ENCODE measurements around the gene CBX6. TPM values are rescaled to one million over a fixed set of nuclear protein-coding genes. Genes with fewer than 3 reads are reported as not detected.

Gene CBX6
- polyA plus RNA-seq, 4 donors: 35.9 to 59.2 (median 42.2) TPM

DNA sequence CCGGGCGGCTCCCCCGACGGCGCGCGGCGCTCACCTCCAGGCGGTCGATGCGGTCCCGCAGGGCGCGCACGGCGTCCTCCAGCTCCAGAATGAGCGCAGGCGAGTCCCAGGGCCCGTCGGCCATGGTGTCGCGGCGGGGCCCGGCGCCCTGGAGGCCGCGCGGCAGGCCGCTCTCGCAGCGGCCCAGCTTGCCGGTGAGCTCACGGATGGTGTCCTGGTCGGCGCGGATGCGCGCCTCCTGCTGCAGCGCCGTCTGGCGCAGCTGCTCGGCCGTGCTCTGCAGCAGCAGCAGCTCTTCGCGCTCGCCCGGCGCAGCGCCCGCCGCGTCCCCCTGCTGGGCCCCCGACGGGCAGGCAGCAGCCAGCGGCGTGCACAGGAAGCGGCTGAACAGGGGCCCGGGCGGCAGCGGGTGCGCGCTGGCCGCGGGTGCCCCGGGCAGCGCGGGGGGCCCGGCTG lies 28.8 kb downstream of the CBX6 start:
- peak; percentile 51 to 63 (median 58) for DNase-seq (ENCODE audit: low read depth in 4 of 4, low spot score in 3 of 4)

DNA sequence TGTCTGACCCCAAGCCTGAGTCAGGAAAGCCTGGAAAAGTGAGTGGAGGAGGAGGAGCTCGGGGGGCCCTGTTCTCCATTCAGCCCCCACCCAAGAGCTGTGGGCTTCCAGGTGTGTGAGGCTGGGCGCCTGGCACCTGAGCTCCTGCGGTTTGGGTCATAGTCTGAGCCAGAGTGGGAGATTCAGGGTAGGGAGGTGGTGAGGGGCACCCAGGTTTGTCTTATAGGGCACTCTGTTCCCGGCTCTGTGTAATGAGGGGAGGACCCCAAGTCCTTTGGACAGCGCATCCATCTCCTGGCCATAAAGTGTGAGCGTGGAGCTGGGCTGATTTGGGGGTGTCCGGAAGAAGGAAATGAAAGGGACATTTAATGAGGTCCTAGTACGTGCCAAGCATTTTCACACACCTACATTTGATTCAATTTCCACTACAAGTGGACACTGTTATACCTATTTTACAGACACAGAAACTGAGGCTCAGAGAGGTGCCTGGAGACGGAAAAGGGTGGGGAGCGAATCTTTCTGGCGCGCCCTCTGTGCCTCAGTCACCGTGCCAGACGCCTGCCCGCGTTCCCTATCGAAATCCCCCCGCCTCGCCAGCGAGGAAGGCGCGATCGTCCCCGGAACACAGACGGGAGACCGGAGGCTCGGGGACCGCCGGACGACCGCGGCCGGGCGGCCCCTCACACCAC lies 29.4 kb downstream of the CBX6 start:
- DNase-seq (ENCODE audit: low read depth in 4 of 4, low spot score in 3 of 4): no peak

DNA sequence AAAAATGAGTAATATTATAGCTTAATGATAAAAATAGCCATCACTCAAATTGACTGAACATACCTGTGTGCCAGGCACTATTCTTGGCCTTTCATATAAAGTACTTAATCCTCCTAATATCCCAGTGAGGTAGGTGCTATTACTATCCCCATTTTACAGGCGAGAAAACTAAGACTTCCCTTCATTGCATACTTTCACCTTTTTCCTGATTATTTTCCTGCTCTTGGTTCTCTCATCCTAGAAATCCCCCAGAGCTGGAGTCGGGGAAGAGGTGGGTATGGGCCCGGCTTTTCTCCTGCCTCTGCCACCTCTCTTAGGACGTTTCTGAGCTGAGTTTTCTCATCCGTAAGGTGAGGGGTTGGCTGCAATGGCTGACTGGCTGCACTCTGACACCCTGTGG lies 30.4 kb downstream of the CBX6 start:
- DNase-seq (ENCODE audit: low read depth in 4 of 4, low spot score in 3 of 4): no peak

DNA sequence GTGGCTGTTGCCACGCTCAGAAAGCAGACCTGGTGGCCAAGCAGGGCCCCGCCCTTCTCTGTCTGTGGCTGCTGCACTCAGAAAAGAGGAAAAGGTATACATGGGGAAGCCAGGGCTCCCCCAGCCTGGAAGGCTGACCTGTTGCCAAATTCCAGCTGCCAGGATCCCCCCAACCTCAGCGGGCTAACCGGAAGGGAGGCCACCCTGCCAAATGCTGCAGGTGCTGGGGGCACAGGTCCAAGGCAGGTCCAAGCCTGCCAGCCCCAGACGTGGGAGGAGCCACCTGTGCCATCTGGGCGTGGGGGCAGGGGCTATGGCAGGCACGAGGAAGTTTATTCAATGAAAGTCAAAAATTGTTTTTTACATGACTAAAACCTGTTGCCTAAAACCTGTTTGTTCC lies 30.8 kb downstream of the CBX6 start:
- no peak for DNase-seq (ENCODE audit: low read depth in 4 of 4, low spot score in 3 of 4)

DNA sequence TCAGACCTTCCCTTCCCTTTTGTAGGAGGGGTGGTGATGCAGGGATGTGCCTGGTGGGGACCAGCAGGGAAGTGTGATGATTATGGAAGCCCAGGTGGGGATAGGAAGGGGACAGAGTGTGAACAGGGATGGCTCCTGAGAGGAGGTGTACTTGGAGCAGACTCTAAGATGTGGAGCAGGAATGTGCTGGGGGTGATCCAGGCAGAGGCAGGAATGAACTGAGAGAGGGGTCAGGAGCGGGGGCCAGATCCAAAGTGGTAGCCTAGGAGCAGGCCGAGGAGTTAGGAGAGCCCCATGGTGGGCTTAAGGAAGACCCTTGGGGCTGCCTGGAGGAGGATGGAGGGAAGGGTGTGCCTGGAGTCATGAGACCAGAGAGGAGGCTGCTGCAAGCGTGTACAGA lies 31.9 kb downstream of the CBX6 start:
- no peak for DNase-seq (ENCODE audit: low read depth in 4 of 4, low spot score in 3 of 4)

DNA sequence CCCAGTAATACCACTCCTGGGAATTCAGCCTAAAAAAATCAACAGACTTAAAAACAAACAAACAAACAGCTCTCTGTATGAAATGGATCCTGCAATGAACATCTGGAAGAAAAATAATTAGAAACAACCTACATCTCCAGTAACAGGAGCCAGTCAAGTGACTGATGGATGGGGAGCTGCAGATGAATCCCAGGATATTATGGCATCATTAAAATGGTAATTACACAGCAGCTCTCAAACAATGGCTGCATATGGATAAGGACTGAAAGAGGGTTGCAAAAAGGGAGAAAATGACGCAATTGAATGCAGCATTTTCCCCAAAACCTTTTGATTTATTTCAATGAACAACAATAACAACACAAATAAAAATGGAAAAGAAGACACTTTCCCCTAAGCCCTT lies 32.3 kb downstream of the CBX6 start:
- DNase-seq (ENCODE audit: low read depth in 4 of 4, low spot score in 3 of 4): no peak

DNA sequence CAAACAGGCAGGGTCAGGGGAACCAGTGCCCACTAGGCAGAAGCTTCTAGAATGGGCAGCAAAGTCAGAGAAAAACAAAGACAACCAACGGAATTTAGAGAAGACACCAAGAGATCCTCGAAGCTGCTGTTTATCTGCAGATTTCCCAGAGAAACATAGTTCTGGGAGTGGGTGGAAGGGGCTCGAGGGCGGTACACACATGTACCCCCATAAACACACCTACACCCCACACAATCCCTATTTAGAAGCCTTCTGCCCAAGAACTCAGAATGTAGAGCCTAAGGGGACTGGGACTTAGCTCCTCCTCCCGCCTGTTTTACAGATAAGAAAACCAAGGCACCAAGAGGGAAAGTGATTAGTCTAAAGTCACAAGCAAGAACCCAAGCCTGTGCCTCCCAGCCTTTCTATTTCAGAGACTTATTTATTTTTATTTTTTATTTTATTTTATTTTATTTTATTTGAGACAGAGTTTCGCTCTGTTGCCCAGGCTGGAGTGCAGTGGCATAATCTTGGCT lies 34.5 kb downstream of the CBX6 start:
- no peak for DNase-seq (ENCODE audit: low read depth in 4 of 4, low spot score in 3 of 4)

DNA sequence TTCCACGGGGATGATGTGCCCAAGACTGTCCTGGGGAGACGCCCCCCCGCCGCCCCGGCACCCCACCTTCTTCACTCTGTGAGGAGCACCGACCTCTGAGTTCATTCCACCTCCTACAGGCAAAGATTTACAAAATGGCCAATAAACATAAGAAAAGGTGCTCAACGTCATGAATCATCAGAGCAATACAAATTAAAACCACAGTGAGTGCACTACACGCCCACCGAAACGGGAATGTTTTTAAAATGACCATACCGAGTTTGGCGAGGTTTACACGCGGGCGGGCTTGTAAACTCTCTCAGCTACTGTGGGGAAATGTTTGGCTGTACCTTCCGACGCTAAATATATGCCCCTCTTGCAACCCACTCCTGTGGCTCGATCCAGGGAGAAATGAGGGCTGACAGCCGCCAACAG lies 36.1 kb downstream of the CBX6 start:
- no peak for DNase-seq (ENCODE audit: low read depth in 4 of 4, low spot score in 3 of 4)

DNA sequence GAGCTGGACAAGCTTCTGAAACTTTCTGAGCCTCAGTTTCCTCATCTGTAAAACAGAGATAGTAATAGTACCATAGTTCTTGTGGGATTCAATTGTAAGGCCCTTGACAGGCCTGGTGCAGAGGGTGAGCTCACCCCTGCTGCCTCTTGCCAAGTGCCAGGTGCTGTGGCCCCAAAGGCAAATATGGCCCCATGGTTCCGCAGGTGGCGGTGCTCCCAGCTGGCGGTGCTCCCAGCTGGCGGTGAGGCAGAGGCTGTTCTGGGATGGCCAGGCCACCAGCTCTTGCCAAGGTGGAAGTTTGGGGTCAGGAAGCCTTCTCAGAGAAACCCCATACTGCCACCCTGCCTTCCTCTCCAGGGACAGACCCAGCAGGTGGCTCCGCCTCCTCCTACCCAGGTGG lies 37.0 kb downstream of the CBX6 start:
- DNase-seq (ENCODE audit: low read depth in 4 of 4, low spot score in 3 of 4): no peak

DNA sequence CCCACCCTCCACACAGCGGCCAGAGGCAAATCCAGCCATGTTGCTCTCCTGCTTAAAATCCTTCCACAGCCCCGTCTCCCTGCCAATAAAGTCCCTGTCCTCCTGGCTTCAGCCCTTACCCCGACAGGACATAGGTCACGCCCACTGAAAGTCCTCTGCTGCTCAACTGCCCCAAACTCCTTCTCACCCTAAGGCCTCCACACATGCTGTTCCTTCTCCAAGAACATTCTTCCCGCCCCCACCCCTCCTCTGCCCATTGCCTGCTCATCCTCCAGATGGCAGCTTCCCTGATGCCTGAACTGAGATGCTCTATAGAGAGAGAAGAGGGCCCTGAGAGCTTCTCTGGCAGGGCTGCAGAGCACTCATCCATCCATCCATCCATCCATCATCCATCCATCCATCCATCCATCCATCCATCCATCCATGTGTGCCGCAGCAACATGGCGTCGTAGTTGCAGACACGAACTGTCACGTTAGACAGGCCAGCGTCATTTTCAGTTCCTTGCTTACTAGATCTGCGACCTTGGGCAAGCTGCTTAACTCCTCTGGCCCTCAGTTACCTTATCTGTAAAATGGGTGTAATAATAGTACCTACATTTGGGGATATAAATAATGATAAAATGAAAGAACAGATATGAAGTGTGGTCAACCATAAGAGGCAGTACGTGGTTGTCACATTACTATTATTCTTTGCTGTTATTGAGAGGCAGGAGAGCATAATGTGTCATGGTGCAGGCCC lies 37.6 kb downstream of the CBX6 start:
- DNase-seq (ENCODE audit: low read depth in 4 of 4, low spot score in 3 of 4): no peak

DNA sequence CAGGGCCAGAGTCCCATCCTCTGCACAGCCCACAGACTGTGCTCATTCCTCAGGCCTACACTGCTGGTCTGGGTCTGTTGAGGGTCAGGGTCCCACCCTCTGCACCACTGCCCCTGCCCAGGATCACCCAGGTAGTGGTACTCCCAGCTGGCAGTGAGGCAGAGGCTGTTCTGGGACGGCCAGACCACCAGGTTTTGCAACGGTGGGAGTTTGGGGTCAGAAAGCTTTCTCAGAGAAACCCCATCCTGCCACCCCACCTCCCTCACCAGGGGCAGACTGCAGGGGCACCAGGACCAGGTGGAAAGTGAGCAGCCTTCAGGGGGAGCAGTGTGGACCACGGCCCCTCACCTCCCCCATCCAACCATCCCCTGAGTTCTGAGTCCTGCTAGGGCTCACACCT lies 39.0 kb downstream of the CBX6 start:
- DNase-seq (ENCODE audit: low read depth in 4 of 4, low spot score in 3 of 4): no peak

DNA sequence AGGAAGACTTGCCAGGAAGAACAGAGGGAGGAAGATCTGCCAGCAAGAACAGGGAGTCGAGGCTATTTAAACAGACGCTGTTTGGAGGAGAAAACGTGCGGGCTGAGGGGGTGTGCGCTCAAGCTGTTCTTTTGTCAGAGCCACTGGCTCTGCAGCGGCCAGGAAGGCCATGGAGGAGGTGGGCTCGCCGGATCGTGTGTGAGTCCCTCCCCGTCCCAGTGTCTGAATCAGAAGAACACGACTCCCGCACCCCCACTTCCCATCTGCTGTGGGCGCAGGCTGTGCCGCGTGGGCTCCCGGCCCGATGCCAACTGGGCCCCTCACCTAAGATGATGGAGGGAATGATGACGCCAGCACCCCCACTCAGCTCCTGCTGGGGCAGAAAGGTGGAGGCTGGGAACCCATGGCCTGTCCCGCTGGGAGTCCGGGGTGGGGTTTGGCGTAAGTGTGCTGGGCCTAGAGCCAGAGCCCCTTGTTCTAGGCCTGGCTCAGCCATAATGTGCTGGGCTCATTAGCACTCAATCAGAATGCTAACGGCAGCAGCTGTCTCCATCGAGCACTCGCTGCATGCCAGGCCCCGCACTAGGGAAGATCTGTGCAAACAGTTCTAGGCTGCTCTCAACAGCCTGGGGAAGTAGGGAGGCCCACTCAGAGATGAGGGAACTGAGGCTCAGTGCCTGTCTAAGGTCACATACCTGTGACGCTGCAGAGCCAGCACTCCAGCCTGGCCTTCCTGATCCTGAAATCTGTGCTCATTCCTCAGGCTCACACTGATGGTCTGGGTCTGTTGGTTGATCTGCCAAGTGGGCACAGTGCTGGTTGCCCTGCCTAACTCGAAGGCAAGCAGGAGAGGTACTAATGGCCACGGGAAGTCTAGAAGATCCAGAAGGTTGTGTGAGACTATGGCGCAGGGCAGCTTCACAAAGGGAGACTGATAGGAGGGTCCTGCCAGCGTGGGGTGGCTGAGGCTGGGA lies 39.7 kb downstream of the CBX6 start:
- no peak for DNase-seq (ENCODE audit: low read depth in 4 of 4, low spot score in 3 of 4)

DNA sequence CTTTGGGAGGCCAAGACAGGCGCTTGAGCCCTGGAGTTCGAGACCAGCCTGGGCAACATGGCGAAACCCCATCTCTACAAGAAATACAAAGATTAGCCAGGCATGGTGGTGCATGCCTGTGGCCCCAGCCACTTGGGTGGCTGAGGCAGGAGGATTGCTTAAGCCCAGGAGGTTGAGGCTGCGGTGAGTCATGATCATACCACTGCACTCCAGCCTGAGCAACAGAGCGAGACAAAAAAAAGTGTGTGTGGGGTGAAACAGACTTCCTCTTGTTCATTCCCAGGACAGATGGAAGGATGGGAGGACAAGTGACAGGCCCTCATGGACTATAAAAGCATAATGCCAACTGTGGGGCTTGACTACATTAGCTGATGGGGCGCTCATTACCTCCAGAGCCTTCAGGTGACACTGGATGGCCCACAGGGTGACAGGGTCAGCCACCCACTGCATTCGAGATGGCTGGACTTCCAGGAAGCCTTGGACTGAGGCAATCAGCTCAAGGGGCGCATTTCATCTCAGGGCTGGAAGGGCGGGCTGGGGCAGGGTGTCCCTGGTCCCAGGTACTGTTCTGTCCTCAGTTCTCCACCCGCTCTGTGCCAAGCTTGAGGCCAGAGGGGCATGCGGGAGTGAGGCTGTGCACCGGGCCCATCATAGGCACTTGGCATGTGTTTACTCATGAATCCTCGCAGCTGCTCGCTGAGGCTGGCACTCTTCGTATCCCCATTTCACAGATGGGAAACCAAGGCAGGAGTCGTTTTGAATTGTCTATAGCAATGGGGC lies 40.7 kb downstream of the CBX6 start:
- DNase-seq (ENCODE audit: low read depth in 4 of 4, low spot score in 3 of 4): no peak

DNA sequence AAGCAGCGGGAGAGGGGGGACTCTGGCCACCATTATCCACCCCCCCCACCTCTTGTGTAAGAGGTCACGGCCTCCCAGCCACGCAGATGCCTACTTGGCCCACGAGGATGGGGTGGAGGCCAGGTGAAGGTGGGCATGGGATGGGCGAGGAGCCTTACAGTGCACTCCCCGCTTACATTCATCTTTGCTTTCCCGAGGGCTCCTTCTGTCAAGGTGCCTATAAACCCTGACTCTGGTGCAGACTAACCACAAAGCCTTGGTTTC lies 41.2 kb downstream of the CBX6 start:
- no peak for DNase-seq (ENCODE audit: low read depth in 4 of 4, low spot score in 3 of 4)

DNA sequence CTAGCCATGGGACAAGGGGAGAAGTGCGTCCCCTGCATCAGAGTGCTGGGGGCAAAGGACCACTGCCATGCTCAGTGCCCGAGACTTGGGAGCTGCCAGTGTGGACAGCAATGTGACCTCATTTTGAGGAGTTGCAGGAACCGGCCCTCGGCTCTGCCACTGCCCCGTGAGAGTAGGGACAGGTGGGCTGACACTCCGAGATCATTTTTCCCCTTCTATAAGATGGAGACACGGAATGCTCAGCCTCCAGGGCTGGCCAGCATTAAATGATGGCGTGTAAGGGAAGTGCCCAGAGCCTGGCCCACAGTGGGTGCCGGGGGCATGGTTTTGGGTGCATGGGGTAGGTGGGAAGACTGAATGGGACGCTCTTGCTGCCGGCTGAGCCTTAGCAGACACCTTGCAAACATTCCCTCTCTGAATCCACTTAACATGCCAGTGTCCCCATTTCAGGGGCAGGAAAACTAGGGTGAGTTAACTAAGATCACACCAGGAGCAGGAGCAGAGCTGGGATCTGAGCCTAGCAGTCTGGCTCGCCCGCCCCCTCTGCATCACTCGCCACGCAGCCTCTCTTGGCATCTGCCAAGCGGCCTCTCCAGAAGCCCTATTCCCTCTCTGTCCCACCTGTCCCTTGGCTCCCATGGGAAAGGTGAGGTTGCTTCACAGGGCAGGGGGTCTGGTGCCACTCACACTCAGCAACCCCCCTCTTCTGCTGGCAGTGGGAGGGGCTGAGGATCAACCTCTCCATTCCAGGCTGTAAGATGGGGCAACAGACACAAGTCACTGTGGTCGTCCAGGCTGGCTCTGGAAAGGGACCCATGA lies 41.8 kb downstream of the CBX6 start:
- no peak for DNase-seq (ENCODE audit: low read depth in 4 of 4, low spot score in 3 of 4)

DNA sequence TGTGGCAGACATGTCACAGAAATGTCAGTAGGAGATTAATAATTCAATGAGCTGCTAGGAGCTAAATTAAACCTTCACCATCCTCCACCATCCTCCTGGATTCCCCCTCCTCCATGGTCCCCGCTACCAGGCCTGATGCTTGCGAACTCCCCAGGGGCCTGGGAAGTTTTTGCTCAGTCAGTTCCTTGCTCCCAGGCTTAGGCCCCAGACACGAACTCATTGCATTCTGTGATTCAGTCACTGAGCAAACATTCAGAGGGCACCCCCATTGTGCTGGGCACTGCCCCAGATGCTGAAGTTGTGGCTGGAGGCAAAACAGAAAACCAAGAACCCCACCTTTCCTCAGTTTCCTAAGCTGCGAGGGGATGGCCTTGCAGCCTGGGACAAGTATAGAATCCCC lies 42.5 kb downstream of the CBX6 start:
- DNase-seq (ENCODE audit: low read depth in 4 of 4, low spot score in 3 of 4): no peak

DNA sequence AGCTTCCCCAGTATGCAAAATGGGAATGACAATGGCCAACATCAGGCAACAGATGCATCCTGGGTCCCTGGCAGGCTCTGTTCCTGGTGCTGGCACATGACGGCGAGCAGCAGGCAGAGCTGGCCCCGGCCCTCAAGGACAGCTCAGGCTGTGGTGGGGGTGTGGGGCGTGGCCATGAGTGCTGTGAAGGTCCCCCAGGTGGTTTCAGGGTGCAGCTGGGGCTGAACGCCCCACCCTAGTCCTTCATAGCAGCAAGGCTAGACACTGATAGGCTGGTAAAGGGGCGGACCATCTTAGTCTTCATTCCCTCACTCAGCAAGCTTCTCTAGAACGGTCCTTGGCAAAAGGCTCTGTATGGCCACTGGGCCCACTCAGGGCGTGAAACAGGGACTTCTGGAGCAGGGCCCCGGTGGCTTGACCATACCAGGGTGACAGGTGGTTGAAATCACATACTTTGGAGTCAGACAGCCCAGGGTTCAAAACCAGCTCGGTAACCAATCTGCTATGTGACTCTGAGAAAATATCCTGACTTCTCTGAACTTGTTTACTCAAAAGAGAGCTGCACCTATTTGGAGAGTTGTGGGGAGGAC lies 43.3 kb downstream of the CBX6 start:
- no peak for DNase-seq (ENCODE audit: low read depth in 4 of 4, low spot score in 3 of 4)

DNA sequence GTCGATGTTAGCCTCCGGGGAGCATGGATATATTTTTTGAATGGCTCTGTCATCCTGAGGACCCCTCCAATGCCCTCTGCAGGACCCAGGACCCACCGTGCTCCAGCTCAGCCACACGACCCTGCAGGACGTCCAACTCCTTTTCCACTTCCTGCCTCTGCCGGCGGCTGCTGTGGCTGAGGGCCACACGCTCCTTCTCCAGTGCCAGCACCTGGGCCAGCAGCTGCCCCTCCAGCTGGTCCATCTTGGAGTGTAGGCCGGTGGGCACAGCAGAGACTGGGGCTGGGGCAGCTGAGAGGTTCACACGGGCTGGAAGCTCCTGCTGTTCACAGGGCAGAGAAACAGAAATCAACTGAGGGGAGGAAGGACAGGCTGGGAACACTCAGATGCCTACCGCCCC lies 43.8 kb downstream of the CBX6 start:
- DNase-seq (ENCODE audit: low read depth in 4 of 4, low spot score in 3 of 4): no peak

DNA sequence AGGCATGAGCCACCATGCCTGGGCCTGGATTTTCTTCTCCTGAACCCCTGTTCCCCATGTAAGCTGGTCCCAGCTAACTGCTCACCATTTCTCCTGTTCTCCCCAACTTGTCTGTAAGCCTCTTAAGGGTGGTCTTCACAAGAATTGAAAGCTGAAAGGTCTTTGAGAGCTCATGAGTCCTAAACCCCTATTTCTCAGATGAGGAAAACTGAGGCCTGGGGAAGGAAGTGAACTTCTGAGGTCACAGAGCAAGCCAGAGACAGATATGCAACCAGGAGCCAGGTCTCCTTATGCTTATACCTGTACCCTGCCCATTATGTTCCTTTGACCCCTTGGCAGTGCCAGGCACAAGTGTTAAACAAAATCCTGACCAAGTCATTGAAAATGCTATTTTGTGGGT lies 44.5 kb downstream of the CBX6 start:
- DNase-seq (ENCODE audit: low read depth in 4 of 4, low spot score in 3 of 4): no peak
